CD8-positive, alpha-beta memory T cell (primary cell): ENCODE results near the gene RASD2. TPM values are rescaled to one million over a fixed set of nuclear protein-coding genes. Genes with fewer than 3 reads are reported as not detected.

ENCODE experiments used
- CTCF ChIA-PET: fragments of 350-600 bp; sonication (Branson Sonifier 250); formaldehyde crosslinking; loops from one replicate; lab custom pipeline; 2021; ENCODE audit warnings: antibody characterized with exemption; lab: Charles Lee
- POLR2A ChIA-PET: fragments of 350-600 bp; sonication (Branson Sonifier 250); formaldehyde crosslinking; loops from one replicate; lab custom pipeline; 2021; ENCODE audit warnings: antibody characterized with exemption; lab: Charles Lee
- DNase-seq, 5 donors: peaks; one replicate each; pipeline versions ENCODE4 v3.0.0 to v3.0.0-alpha.2; 2020 to 2022; ENCODE audit warnings: mixed read lengths in 1 of 5
- H3K27ac ChIP-seq: one replicate; pipeline ENCODE4 v1.7.0; 2013; ENCODE audit warnings: low read depth, mild to moderate bottlenecking, low read length, moderate library complexity
- H3K27me3 ChIP-seq: 2 replicates; pipeline ENCODE4 v1.7.0; 2013; ENCODE audit warnings: low read length, mild to moderate bottlenecking; ENCODE audit not compliant: insufficient read depth, poor library complexity, severe bottlenecking
- H3K36me3 ChIP-seq: 2 replicates; pipeline ENCODE4 v1.7.0; 2013; ENCODE audit warnings: mild to moderate bottlenecking, low read length, moderate library complexity; ENCODE audit not compliant: insufficient read depth
- H3K4me1 ChIP-seq: 2 replicates; pipeline ENCODE4 v1.7.0; 2013; ENCODE audit warnings: mild to moderate bottlenecking, low read length, moderate library complexity; ENCODE audit not compliant: insufficient read depth
- H3K4me3 ChIP-seq: 2 replicates; pipeline ENCODE4 v1.7.0; 2013; ENCODE audit warnings: mild to moderate bottlenecking, low read length
- H3K9me3 ChIP-seq: 2 replicates; pipeline ENCODE4 v1.7.0; 2013; ENCODE audit warnings: mild to moderate bottlenecking, low read length
- H3K27ac Mint-ChIP-seq, 8 donors: one replicate each; pipeline ENCODE4 v1.8.0; 2020 to 2021; ENCODE audit warnings: mixed read lengths in 8 of 8, mild to moderate bottlenecking in 6 of 8, inconsistent platforms in 3 of 8, moderate library complexity in 3 of 8
- H3K27me3 Mint-ChIP-seq, 2 donors: one replicate each; pipeline ENCODE4 v1.8.0; 2020 to 2021; ENCODE audit warnings: mixed read lengths in 2 of 2, mild to moderate bottlenecking in 1 of 2, moderate library complexity in 1 of 2
- H3K36me3 Mint-ChIP-seq, 3 donors: one replicate each; pipeline ENCODE4 v1.8.0; 2020 to 2021; ENCODE audit warnings: mixed read lengths in 3 of 3, inconsistent platforms in 1 of 3, mild to moderate bottlenecking in 1 of 3
- H3K4me1 Mint-ChIP-seq, 3 donors: one replicate each; pipeline ENCODE4 v1.8.0; 2020 to 2021; ENCODE audit warnings: mixed read lengths in 3 of 3, inconsistent platforms in 1 of 3, mild to moderate bottlenecking in 1 of 3
- H3K4me3 Mint-ChIP-seq, 7 donors: one replicate each; pipeline ENCODE4 v1.8.0; 2020 to 2021; ENCODE audit warnings: mixed read lengths in 7 of 7, mild to moderate bottlenecking in 6 of 7, moderate library complexity in 4 of 7, inconsistent platforms in 2 of 7
- H3K9me3 Mint-ChIP-seq, 5 donors: one replicate each; pipeline ENCODE4 v1.8.0; 2020 to 2022; ENCODE audit warnings: mixed read lengths in 5 of 5, mild to moderate bottlenecking in 3 of 5, moderate library complexity in 2 of 5, inconsistent platforms in 1 of 5
- polyA plus RNA-seq: library from polyadenylated mRNA; unstranded; fragments of 300-500 nt; fragmentation: Illumina TruSeq; gene quantifications from one replicate; pipeline ENCODE4 v1.2.3, GENCODE V29; 2021
- total RNA-seq, 2 experiments: library from RNA; stranded (reverse); gene quantifications; one replicate each; pipeline ENCODE4 v1.2.3, GENCODE V29; 2021

RASD2 gene
- total and polyA plus RNA-seq, 3 experiments from 2014 or later: 0.09 to 0.24 TPM; not detected in 1

DNA sequence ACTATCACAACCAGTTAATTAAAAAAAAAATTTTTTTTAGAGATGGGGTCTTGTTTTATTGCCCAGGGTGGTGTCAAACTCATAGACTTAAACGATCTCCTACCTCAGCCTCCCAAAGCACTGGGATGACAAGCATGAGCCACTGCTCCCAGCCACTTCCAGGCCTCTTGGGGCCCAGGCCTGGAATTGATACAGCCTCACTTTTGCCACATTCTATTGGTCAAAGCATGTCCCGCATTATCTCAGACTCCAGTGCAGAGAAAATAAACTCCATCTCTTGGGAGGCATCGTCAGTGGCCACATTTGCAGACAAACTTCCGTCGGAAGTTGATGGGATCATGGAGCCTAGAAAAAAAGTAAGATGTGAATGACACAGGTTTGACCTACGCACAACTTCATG lies 9.4 kb upstream of the RASD2 start:
- no peak overlapping the region for H3K27ac ChIP-seq
- H3K4me1 ChIP-seq: no peaks in the 10 kb centered on the region
- no peaks in the 10 kb centered on the region for H3K9me3 ChIP-seq
- H3K36me3 ChIP-seq: no peaks in the 10 kb centered on the region
- ChIA-PET CTCF (no interaction called here), POLR2A (no interaction called here)
- Mint-ChIP-seq H3K4me1 (no peaks in the 10 kb centered on the region), H3K36me3 (peaks cover 0 to 14% (median 0%) of the 10 kb centered on the region in 3 donors), H3K27me3 (peaks cover 5% of the 10 kb centered on the region in 2 donors), H3K9me3 (peaks cover 0 to 7% (median 0%) of the 10 kb centered on the region in 5 donors), H3K27ac (peak overlapping the region in 1 of 8 donors; percentile 25), H3K4me3 (no peak overlapping the region)
- no peak overlapping the region for H3K4me3 ChIP-seq
- no peak for DNase-seq
- H3K27me3 ChIP-seq: no peaks in the 10 kb centered on the region

DNA sequence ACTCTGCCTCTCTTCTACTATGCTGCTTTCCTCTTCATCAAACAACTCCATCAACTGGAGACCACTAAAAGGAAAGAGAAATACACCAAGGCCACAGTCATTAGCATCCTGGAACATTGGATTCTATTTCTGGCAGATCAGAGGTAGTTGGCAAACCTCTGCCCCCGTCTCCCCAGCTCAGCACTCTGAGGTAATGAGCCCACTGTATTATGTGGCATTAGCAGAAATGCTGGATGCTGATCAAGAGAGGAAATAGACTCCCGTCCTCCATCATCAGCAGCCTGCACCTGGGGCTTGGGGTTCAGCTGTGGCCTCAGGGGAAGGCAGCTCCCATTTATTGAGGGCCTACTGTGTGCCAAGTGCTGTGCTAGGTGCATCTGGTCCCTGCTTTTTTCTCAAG lies 9.0 kb upstream of the RASD2 start:
- CTCF ChIA-PET: no interaction called here
- DNase-seq: no peak
- POLR2A ChIA-PET: no interaction called here
- H3K27ac ChIP-seq: no peak overlapping the region
- Mint-ChIP-seq H3K27me3 (peaks cover 5% of the 10 kb centered on the region in 2 donors), H3K4me3 (no peak overlapping the region), H3K36me3 (peaks cover 0 to 14% (median 0%) of the 10 kb centered on the region in 3 donors), H3K27ac (no peak overlapping the region), H3K4me1 (no peaks in the 10 kb centered on the region), H3K9me3 (peaks cover 0 to 7% (median 0%) of the 10 kb centered on the region in 5 donors)
- H3K27me3 ChIP-seq: no peaks in the 10 kb centered on the region
- H3K4me3 ChIP-seq: no peak overlapping the region
- H3K4me1 ChIP-seq: no peaks in the 10 kb centered on the region
- no peaks in the 10 kb centered on the region for H3K9me3 ChIP-seq
- no peaks in the 10 kb centered on the region for H3K36me3 ChIP-seq

DNA sequence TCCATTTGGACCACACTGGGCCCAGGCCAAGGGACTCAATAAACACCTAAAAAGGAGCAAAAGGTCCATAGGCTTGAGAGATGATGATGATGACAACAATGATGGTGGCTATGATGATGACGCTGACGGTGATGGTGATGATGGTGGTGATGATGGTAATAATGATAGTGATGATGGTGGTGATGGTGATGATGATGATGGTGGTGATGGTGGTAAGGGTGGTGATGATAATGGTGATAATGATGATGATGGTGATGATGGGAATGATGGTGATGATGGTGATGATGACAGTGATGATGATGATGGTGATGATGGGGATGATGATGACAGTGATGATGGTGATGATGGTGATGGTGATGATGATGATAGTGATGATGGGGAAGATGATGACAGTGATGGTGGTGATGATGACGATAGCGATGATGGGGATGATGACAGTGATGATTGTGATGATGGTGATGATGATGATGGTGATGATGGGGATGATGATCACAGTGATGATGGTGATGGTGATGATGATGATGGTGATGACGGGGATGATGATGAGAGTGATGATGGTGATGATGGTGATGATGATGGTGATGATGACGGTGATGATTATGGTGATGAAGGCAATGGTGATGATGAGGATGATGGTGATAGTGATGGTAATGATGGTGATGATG lies 7.1 kb upstream of the RASD2 start:
- Mint-ChIP-seq H3K27me3 (peaks cover 5% of the 10 kb centered on the region in 2 donors), H3K4me3 (no peak overlapping the region), H3K27ac (no peak overlapping the region), H3K4me1 (peaks cover 5 to 6% (median 5%) of the 10 kb centered on the region in 3 donors), H3K9me3 (peaks cover 0 to 7% (median 0%) of the 10 kb centered on the region in 5 donors), H3K36me3 (peaks cover 0 to 14% (median 0%) of the 10 kb centered on the region in 3 donors)
- H3K27ac ChIP-seq: no peak overlapping the region
- H3K9me3 ChIP-seq: no peaks in the 10 kb centered on the region
- H3K36me3 ChIP-seq: no peaks in the 10 kb centered on the region
- no peaks in the 10 kb centered on the region for H3K4me1 ChIP-seq
- ChIA-PET POLR2A (no interaction called here), CTCF (no interaction called here)
- no peaks in the 10 kb centered on the region for H3K27me3 ChIP-seq
- no peak for DNase-seq
- no peak overlapping the region for H3K4me3 ChIP-seq

GRCh38 chr22:35534091-35534490 lies 6.5 kb upstream of the RASD2 start:
- Mint-ChIP-seq H3K27me3 (peaks cover 5% of the 10 kb centered on the region in 2 donors), H3K9me3 (peaks cover 0 to 6% (median 0%) of the 10 kb centered on the region in 5 donors), H3K4me1 (peaks cover 5 to 6% (median 5%) of the 10 kb centered on the region in 3 donors), H3K4me3 (no peak overlapping the region), H3K27ac (no peak overlapping the region), H3K36me3 (peaks cover 0 to 13% (median 0%) of the 10 kb centered on the region in 3 donors)
- Histone ChIP-seq H3K27ac (no peak overlapping the region), H3K4me3 (no peak overlapping the region), H3K36me3 (no peaks in the 10 kb centered on the region), H3K4me1 (no peaks in the 10 kb centered on the region), H3K27me3 (no peaks in the 10 kb centered on the region), H3K9me3 (no peaks in the 10 kb centered on the region)
- POLR2A ChIA-PET: no interaction called here
- no peak for DNase-seq
- CTCF ChIA-PET: no interaction called here

DNA sequence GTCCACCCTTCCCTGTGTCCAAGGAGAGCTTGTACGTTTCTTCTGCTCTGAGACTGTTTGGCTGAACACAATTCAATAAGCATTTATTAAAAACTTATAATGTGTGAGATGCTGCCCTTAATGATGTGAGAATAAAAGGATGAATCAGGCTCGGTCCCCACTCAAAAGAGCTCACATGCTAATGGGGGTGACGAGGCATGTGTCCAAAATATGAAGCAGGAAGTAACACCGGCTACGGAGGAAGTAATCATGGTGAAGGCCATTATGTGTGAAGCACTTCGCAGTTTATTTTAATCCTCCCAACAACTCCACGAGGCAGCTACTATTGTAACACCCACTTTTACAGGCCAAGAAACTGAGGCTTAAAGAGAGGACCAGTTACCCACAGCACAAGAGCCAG lies 3.4 kb upstream of the RASD2 start:
- peaks cover 9 to 11% of the 10 kb centered on the region in 2 donors for H3K27me3 Mint-ChIP-seq

DNA sequence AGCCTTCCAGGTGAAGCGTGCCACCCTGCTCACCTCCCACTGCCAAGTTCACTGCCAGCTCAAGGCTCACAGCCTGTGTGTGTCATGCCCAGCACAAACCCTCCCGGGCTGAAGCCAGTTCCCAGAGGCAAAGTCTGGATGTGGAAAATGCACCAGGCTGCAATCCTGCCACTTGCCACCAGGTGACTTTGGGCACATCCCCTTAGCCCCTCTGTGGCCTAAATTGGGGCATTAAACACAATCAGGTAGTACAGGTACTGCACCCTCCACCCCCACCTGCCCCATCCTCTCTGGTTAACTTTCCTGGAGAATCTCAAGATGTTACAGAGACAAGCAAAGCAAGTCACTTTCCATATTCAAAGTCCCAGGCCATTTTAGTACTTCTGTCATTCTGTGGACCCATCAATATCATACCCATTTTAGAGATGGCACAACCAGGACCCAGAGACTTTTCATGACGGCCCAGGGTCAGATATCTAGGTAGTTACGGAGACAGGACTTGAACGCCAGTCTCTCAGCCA lies 1.8 kb upstream of the RASD2 start:
- peaks cover 15 to 25% of the 10 kb centered on the region in 2 donors for H3K27me3 Mint-ChIP-seq
- ChIA-PET CTCF (no interaction called here), POLR2A (no interaction called here)
- H3K4me3 Mint-ChIP-seq: peak overlapping the region; percentile 24 to 65 (median 55)
- H3K27me3 ChIP-seq: peaks cover 15% of the 10 kb centered on the region
- H3K27ac Mint-ChIP-seq: peak overlapping the region in 1 of 8 donors; percentile 36
- H3K36me3 Mint-ChIP-seq: no peaks in the 10 kb centered on the region
- H3K4me3 ChIP-seq: no peak overlapping the region
- H3K4me1 Mint-ChIP-seq: peaks cover 10 to 20% (median 16%) of the 10 kb centered on the region in 3 donors
- no peaks in the 10 kb centered on the region for H3K9me3 ChIP-seq
- H3K36me3 ChIP-seq: no peaks in the 10 kb centered on the region
- peaks cover 11% of the 10 kb centered on the region for H3K4me1 ChIP-seq
- DNase-seq: no peak
- H3K9me3 Mint-ChIP-seq: no peaks in the 10 kb centered on the region
- H3K27ac ChIP-seq: no peak overlapping the region

More for the DNA sequence above, 3.4 kb upstream of the RASD2 start:
- ChIA-PET POLR2A (no interaction called here), CTCF (no interaction called here)
- H3K9me3 Mint-ChIP-seq: no peaks in the 10 kb centered on the region
- peak overlapping the region in 1 of 8 donors; percentile 80 for H3K27ac Mint-ChIP-seq
- peak overlapping the region in 2 of 7 donors; percentile 4 to 63 for H3K4me3 Mint-ChIP-seq
- peaks cover 10 to 20% (median 16%) of the 10 kb centered on the region in 3 donors for H3K4me1 Mint-ChIP-seq
- H3K9me3 ChIP-seq: no peaks in the 10 kb centered on the region
- no peak for DNase-seq
- H3K36me3 ChIP-seq: no peaks in the 10 kb centered on the region
- peaks cover 11% of the 10 kb centered on the region for H3K4me1 ChIP-seq
- no peak overlapping the region for H3K4me3 ChIP-seq
- H3K27ac ChIP-seq: no peak overlapping the region
- peaks cover 0 to 2% (median 0%) of the 10 kb centered on the region in 3 donors for H3K36me3 Mint-ChIP-seq
- peaks cover 10% of the 10 kb centered on the region for H3K27me3 ChIP-seq

DNA sequence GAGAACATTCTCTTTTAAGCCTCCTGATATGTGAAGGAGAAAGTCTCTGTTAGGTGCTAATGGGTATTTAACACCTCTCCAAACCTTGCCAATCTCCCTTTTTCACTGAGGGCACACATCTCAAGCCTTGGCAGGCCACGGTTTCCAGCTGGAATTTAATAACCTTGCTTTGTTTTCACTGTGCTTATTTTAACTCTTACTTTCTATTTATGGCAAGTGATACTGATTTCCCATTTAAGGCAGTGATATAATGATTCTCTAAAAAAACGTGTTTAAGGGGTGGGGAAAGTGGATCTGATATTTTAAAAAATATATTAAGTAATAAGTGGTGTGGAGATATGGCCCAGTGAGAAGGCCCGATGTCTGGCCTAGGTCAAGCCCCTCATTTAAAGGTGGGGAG lies 1.1 kb upstream of the RASD2 start:
- CTCF ChIA-PET: no interaction called here

DNA sequence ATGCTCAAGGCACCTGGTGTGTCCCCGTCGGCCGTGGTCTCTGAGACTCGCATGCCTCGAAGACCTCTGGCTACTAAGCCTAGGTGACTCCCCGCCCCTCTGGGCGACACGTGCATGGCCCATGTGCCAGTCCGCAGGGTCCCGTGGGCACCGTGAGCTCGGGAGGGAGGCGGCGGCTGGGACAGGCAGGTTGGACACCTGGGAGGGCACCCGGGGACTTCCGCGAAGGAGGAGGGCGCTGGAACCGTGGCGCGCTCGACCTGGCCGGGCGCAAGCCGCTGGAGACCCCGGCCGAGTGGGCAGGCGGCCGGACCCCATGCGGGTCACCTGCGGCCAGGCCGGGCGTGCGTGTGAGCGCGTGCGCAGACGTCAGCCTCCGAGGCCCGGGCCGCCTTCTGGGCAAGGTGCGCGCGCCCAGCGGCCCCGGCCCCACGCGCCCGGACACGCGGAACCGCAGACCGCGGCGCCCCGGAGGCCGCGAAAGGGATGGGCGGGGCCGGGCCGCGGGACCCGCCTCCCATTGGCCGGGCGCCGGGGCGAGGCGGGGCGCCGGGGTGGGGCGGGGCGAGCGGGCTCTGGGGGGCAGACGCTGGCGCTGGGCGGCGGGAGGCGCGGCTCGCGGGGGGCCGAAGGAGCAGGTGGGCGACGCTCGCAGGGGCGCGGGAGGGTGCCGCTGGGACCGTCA lies 579 bp upstream of the RASD2 start:
- no peaks in the 10 kb centered on the region for H3K9me3 Mint-ChIP-seq
- ChIA-PET CTCF (interaction anchor here (1.8 kb wide), 1 partner anchor 12 kb away, joined by 6 read pairs; no protein-coding TSS in a partner anchor), POLR2A (no interaction called here)
- Histone ChIP-seq H3K9me3 (no peaks in the 10 kb centered on the region), H3K4me1 (peaks cover 11% of the 10 kb centered on the region), H3K4me3 (peak overlapping the region; percentile 49), H3K36me3 (no peaks in the 10 kb centered on the region), H3K27me3 (peaks cover 15% of the 10 kb centered on the region), H3K27ac (no peak overlapping the region)
- H3K4me1 Mint-ChIP-seq: peaks cover 10 to 20% (median 16%) of the 10 kb centered on the region in 3 donors
- peak overlapping the region; percentile 76 to 91 (median 80) for H3K4me3 Mint-ChIP-seq
- peak; percentile 58 to 73 (median 66) for DNase-seq
- H3K27me3 Mint-ChIP-seq: peaks cover 19 to 35% of the 10 kb centered on the region in 2 donors
- H3K27ac Mint-ChIP-seq: peak overlapping the region in 1 of 8 donors; percentile 35
- H3K36me3 Mint-ChIP-seq: no peaks in the 10 kb centered on the region

More for the DNA sequence above, 1.1 kb upstream of the RASD2 start:
- H3K4me3 Mint-ChIP-seq: peak overlapping the region; percentile 43 to 76 (median 60)
- H3K36me3 Mint-ChIP-seq: no peaks in the 10 kb centered on the region
- peaks cover 10 to 20% (median 16%) of the 10 kb centered on the region in 3 donors for H3K4me1 Mint-ChIP-seq
- peaks cover 11% of the 10 kb centered on the region for H3K4me1 ChIP-seq
- POLR2A ChIA-PET: no interaction called here
- H3K27ac ChIP-seq: no peak overlapping the region
- no peaks in the 10 kb centered on the region for H3K9me3 Mint-ChIP-seq
- peaks cover 15% of the 10 kb centered on the region for H3K27me3 ChIP-seq
- no peaks in the 10 kb centered on the region for H3K36me3 ChIP-seq
- H3K9me3 ChIP-seq: no peaks in the 10 kb centered on the region
- H3K27me3 Mint-ChIP-seq: peaks cover 18 to 29% of the 10 kb centered on the region in 2 donors
- H3K4me3 ChIP-seq: no peak overlapping the region
- DNase-seq: no peak
- peak overlapping the region in 3 of 8 donors; percentile 10 to 44 (median 35) for H3K27ac Mint-ChIP-seq
